ENCODE data around the gene BRMS1L. TPM values are rescaled to one million over a fixed set of nuclear protein-coding genes. Genes with fewer than 3 reads are reported as not detected.

The BRMS1L gene
- total and polyA plus RNA-seq, 2 of the 13 experiments (the other 11 are each of a cell fraction or from before 2014, with no cell fraction given): 21.1 to 23.8 TPM

GRCh38 chr14:35826218-35826951 lies at the start of gene BRMS1L (continued):
- peak; percentile 99 for TF ChIP-seq IKZF5 (CRISPR knock-in tag; IDR thresholded peaks at IDR 0.05)
- TF ChIP-seq CC2D1A (CRISPR knock-in tag; IDR thresholded peaks at IDR 0.05): peak; percentile 97
- TF ChIP-seq ZFP36L1 (CRISPR knock-in tag; IDR thresholded peaks at IDR 0.05): peak; percentile 96
- TF ChIP-seq ZNF337 (CRISPR knock-in tag; IDR thresholded peaks at IDR 0.05; ENCODE audit: borderline replicate concordance, low read depth): peak; percentile 99
- TF ChIP-seq SMAD1 (CRISPR knock-in tag; IDR thresholded peaks at IDR 0.05; ENCODE audit: borderline replicate concordance, low read depth): peak; percentile 100
- TF ChIP-seq ZNF580 (CRISPR knock-in tag; IDR thresholded peaks at IDR 0.05; ENCODE audit: borderline replicate concordance, low read depth): peak; percentile 100
- 0 out of 2 replicates have a peak, but pooled peaks have one; percentile 49 for TF ChIP-seq HNF4G (IDR thresholded peaks at IDR 0.05; ENCODE audit: borderline replicate concordance, low read depth, low read length)
- TF ChIP-seq HNF4G (CRISPR knock-in tag; IDR thresholded peaks at IDR 0.05; ENCODE audit: borderline replicate concordance, low read depth): peak; percentile 96
- TF ChIP-seq ETV5 (CRISPR knock-in tag; IDR thresholded peaks at IDR 0.05; ENCODE audit: borderline replicate concordance): peak; percentile 71
- TF ChIP-seq POLR2G (IDR thresholded peaks at IDR 0.05; ENCODE audit: low read depth, low read length): peak; percentile 99
- TF ChIP-seq FOXJ3 (CRISPR knock-in tag; IDR thresholded peaks at IDR 0.05; ENCODE audit: borderline replicate concordance): peak; percentile 73; the same call in 1 of the 2 replicates
- TF ChIP-seq PRDM4 (CRISPR knock-in tag; IDR thresholded peaks at IDR 0.05; ENCODE audit: borderline replicate concordance): no peak; the same call in 1 of the 2 replicates
- TF ChIP-seq ZSCAN5A (CRISPR knock-in tag; IDR thresholded peaks at IDR 0.05; ENCODE audit: borderline replicate concordance): peak; percentile 73
- no peak for TF ChIP-seq TERF1 (CRISPR knock-in tag; IDR thresholded peaks at IDR 0.05)
- TF ChIP-seq ZMYM3 (CRISPR knock-in tag; IDR thresholded peaks at IDR 0.05): no peak; the same call in 1 of the 2 replicates
- TF ChIP-seq GMEB2 (CRISPR knock-in tag; IDR thresholded peaks at IDR 0.05; ENCODE audit: low read depth): peak; percentile 50; the same call in 1 of the 2 replicates
- peak; percentile 94; the same call in 1 of the 2 replicates for TF ChIP-seq ATRX (CRISPR knock-in tag; IDR thresholded peaks at IDR 0.05; ENCODE audit: borderline replicate concordance)
- TF ChIP-seq ZNF451 (CRISPR knock-in tag; IDR thresholded peaks at IDR 0.05): peak; percentile 99; the same call in 1 of the 2 replicates
- TF ChIP-seq ATF1 (CRISPR knock-in tag; IDR thresholded peaks at IDR 0.05): peak; percentile 99
- peak; percentile 34; the same call in 1 of the 2 replicates for TF ChIP-seq ZFP62 (CRISPR knock-in tag; IDR thresholded peaks at IDR 0.05)

All from HepG2 (cell line).